GM12872 (cell line): ENCODE results near the gene ATG3.

ENCODE experiments used
- CTCF ChIP-seq: IDR thresholded peaks from 3 replicates; pipeline ENCODE4 v1.5.1; 2011; ENCODE audit warnings: low read depth, mild to moderate bottlenecking, low read length, moderate library complexity; ENCODE audit not compliant: insufficient read depth

The ATG3 gene

GRCh38 chr3:112531358-112531781, 30.4 kb downstream of the ATG3 start:
- TF ChIP-seq CTCF, result peak; percentile 30; the same call in 2 of the 3 replicates

- TF ChIP-seq CTCF, result no peak
Observed at GRCh38 chr3:112530573-112530972, 31.2 kb downstream of the ATG3 start.

- TF ChIP-seq CTCF, result peak; percentile 69
Observed at GRCh38 chr3:112519424-112520001, 42.2 kb downstream of the ATG3 start.

GRCh38 chr3:112514527-112515128, 47.1 kb downstream of the ATG3 start:
- no peak for TF ChIP-seq CTCF

GRCh38 chr3:112512320-112512719, 49.4 kb downstream of the ATG3 start:
- TF ChIP-seq CTCF, result no peak

- TF ChIP-seq CTCF, result no peak
Observed at GRCh38 chr3:112508860-112509259, 52.9 kb downstream of the ATG3 start.

GRCh38 chr3:112508261-112508660, 53.5 kb downstream of the ATG3 start:
- TF ChIP-seq CTCF, result no peak
